ENCODE measurements around the gene NCAN.

Gene NCAN

DNA sequence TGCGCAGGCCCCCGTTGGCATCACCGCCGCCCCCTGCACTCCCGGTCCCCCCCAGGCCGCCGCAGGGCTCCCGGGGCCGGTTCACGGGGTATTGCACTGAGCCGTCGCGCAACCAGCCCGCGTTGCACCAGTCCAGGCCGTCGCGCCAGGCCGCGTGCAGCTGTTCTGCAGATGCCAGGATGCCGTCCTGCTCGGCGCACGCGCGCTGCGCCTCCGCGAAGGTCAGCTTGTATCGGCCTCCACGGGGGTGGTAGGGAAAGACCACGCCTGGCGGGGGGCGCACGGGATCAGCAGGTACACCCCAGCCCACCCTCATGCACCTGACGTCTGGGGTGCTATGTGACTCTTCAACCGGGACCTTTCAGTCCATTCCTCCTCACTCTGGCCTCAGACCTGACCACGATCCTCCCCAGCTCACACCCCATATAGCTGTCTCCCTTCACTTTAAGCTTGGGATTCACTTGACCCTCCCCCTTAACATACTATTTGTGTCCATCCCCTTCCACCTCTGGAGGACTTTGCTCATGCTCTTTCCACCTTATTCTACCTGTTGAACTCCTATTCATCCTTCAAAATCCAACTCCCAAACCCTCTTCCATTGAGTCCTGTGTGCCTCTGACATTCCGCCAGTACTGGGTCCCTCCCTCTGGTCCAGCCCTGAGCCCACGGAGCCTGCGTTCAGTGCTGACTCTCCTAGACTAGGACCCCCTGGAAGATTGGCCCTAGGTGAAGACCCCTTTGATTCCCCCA lies 47.0 kb downstream of the NCAN start:
- Histone ChIP-seq H3K9me3 (ENCODE audit: control insufficient read depth, low read length) (no peaks in the 10 kb centered on the region), H3K27ac (ENCODE audit: insufficient read depth, low read length, poor library complexity, severe bottlenecking) (no peak overlapping the region), H3K4me1 (ENCODE audit: control insufficient read depth, insufficient read depth, low read length, poor library complexity, severe bottlenecking) (peaks cover 12% of the 10 kb centered on the region), H3K36me3 (ENCODE audit: control insufficient read depth, insufficient read depth, low read length) (no peaks in the 10 kb centered on the region), H3K27me3 (replicated peaks; ENCODE audit: control insufficient read depth, insufficient read depth, low read length, poor library complexity, severe bottlenecking) (peaks cover 25% of the 10 kb centered on the region), H3K4me3 (ENCODE audit: insufficient read depth, low read depth, low read length, poor library complexity, severe bottlenecking) (no peak overlapping the region)
- DNase-seq = no peak

DNA sequence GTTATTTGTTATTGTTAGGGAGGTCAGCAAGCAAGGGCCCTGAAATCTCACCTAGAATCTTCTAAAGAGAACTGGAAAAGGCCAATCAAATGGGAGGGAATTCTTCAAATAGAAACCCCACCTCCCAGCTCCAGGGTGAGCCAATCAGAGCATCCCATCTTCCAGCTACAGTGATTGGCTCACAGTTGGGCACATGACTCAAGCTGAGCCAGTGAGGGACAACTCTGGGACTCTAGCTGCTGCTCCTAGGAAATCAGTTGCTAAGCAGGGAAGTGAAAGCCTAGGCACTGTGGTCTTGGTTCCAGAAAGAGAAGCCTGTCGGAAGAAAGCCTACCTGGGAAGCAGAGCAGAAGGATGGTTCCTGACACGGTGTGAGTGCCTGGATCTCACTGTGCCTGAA lies 48.0 kb downstream of the NCAN start:
- no peak for DNase-seq
- no peaks in the 10 kb centered on the region for H3K36me3 ChIP-seq (ENCODE audit: control insufficient read depth, insufficient read depth, low read length)
- H3K4me1 ChIP-seq (ENCODE audit: control insufficient read depth, insufficient read depth, low read length, poor library complexity, severe bottlenecking) = peaks cover 12% of the 10 kb centered on the region
- peaks cover 25% of the 10 kb centered on the region for H3K27me3 ChIP-seq (replicated peaks; ENCODE audit: control insufficient read depth, insufficient read depth, low read length, poor library complexity, severe bottlenecking)
- H3K27ac ChIP-seq (ENCODE audit: insufficient read depth, low read length, poor library complexity, severe bottlenecking) = no peak overlapping the region
- H3K9me3 ChIP-seq (ENCODE audit: control insufficient read depth, low read length) = no peaks in the 10 kb centered on the region
- no peak overlapping the region for H3K4me3 ChIP-seq (ENCODE audit: insufficient read depth, low read depth, low read length, poor library complexity, severe bottlenecking)

DNA sequence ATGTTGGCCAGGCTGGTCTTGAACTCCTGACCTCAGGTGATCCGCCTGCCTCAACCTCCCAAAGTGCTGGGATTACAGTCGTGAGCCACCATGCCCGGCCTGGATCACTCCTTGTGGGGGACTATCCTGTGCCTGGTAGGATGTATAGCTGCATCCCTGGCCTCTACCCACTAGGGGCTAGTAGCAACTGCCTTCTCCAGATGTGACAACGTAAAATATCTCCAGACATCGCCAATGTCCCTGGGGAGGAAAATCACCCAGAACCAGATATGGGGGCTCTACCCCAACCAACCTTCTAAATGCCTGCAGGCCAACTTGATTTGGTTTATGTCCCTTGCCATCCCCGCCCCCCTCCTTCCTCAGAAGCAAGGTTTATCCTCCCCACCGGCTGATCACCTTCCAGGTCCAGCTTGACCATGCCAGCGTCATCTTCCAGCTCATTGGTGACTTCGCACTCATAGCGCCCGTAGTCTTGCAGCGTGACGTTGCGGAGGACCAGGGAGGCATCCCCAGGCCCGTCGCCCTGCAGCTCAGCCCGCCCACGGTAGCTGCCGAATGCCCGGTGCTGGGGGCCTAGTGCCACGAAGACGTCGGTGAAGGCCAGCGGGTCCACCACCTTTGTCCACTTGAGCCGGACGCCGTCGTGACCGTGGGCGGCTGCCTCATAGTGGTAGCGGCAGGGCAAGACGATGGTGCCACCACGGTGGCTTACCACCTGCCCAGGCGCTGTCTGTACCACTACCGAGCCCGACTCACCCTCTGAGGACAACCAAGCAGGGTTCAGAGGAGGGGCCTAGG lies 48.9 kb downstream of the NCAN start:
- H3K27ac ChIP-seq (ENCODE audit: insufficient read depth, low read length, poor library complexity, severe bottlenecking) = no peak overlapping the region
- peaks cover 25% of the 10 kb centered on the region for H3K27me3 ChIP-seq (replicated peaks; ENCODE audit: control insufficient read depth, insufficient read depth, low read length, poor library complexity, severe bottlenecking)
- H3K4me3 ChIP-seq (ENCODE audit: insufficient read depth, low read depth, low read length, poor library complexity, severe bottlenecking) = no peak overlapping the region
- H3K36me3 ChIP-seq (ENCODE audit: control insufficient read depth, insufficient read depth, low read length) = no peaks in the 10 kb centered on the region
- DNase-seq = no peak
- peaks cover 12% of the 10 kb centered on the region for H3K4me1 ChIP-seq (ENCODE audit: control insufficient read depth, insufficient read depth, low read length, poor library complexity, severe bottlenecking)
- H3K9me3 ChIP-seq (ENCODE audit: control insufficient read depth, low read length) = no peaks in the 10 kb centered on the region

DNA sequence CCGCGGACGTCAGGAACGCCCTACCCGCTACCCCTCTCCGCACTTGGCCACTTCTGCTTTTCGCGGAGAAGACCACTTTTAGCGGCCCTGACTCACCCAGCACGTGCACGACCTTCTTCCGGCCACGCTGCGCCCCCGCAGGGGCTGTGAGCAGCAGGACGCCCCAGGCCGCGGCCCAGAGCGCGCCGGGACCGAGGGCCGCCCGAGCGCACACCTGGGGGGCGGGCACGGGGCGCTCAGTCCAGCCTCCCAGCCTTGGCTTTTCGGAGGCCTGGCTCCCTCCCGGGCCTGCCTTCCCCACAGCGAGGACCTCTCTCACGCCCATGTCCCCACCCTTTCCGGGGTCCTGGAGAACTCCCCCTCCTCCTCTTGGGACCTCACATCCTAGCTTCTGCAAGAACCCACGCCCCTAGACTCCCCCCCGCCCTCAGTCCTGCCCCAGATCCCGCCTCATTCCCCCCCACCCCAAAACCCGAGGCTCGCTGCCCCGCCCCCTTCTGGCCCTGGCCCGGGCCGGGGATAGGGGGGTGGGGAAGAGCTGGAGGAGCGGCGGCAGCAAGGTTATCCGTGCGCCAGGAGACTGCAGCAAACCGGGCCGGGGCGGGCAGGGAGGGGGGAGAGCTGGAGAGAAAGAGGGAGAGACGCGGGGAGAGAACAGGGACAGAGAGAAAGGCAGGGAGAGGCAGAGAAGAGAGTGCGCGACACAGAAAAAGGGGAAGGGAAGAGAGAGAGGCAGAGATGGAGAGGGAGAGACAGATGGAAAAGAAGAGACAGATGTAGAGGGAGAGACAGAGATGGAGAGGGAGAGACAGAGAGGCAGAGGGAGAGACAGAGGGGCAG lies 49.8 kb downstream of the NCAN start:
- Histone ChIP-seq H3K36me3 (ENCODE audit: control insufficient read depth, insufficient read depth, low read length) (no peaks in the 10 kb centered on the region), H3K27ac (ENCODE audit: insufficient read depth, low read length, poor library complexity, severe bottlenecking) (no peak overlapping the region), H3K4me3 (ENCODE audit: insufficient read depth, low read depth, low read length, poor library complexity, severe bottlenecking) (no peak overlapping the region), H3K27me3 (replicated peaks; ENCODE audit: control insufficient read depth, insufficient read depth, low read length, poor library complexity, severe bottlenecking) (peaks cover 25% of the 10 kb centered on the region), H3K4me1 (ENCODE audit: control insufficient read depth, insufficient read depth, low read length, poor library complexity, severe bottlenecking) (peaks cover 12% of the 10 kb centered on the region), H3K9me3 (ENCODE audit: control insufficient read depth, low read length) (no peaks in the 10 kb centered on the region)
- no peak for DNase-seq

DNA sequence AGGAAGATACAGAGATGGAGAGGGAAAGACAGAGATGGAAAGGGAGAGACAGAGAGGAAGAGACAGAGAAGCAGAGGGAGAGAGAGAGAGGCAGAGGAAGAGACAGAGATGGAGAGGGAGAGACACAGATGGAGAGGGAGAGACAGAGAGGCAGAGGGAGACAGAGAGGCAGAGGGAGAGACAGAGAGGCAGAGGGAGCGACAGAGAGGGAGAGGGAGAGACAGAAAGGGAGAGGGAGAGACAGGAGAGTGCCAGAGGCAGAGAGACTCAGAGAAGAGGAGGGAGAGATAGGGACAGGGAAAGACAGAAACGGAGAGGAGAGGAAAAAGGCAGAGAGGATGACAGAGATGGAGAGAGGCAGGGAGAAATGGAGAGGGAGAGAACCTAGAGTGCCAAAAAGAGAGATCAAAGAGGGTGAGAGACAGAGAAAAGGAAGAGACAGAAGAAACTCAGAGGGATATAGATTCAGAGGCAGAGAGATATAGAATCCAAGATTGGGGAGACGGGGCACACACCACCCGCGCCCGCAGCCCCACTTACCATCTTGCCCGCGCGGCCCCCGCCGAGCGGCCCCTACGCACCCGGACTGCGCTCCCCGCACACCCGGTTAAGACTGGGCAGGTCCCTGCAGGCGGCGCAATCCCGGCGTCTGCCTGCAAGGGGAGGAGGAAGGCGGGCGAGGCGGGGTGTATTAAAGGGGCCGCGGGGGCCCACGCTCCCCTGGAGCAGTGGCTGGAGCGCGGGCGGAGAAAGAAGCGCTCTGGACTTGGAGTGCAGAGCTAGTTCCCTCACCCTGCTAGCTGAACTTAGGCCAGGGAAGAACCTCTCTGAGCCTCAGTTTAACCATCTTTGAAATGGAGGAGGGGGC lies 50.7 kb downstream of the NCAN start:
- H3K9me3 ChIP-seq (ENCODE audit: control insufficient read depth, low read length) = no peaks in the 10 kb centered on the region
- DNase-seq = no peak
- peaks cover 12% of the 10 kb centered on the region for H3K4me1 ChIP-seq (ENCODE audit: control insufficient read depth, insufficient read depth, low read length, poor library complexity, severe bottlenecking)
- no peak overlapping the region for H3K27ac ChIP-seq (ENCODE audit: insufficient read depth, low read length, poor library complexity, severe bottlenecking)
- no peaks in the 10 kb centered on the region for H3K36me3 ChIP-seq (ENCODE audit: control insufficient read depth, insufficient read depth, low read length)
- H3K4me3 ChIP-seq (ENCODE audit: insufficient read depth, low read depth, low read length, poor library complexity, severe bottlenecking) = no peak overlapping the region
- H3K27me3 ChIP-seq (replicated peaks; ENCODE audit: control insufficient read depth, insufficient read depth, low read length, poor library complexity, severe bottlenecking) = peaks cover 25% of the 10 kb centered on the region

DNA sequence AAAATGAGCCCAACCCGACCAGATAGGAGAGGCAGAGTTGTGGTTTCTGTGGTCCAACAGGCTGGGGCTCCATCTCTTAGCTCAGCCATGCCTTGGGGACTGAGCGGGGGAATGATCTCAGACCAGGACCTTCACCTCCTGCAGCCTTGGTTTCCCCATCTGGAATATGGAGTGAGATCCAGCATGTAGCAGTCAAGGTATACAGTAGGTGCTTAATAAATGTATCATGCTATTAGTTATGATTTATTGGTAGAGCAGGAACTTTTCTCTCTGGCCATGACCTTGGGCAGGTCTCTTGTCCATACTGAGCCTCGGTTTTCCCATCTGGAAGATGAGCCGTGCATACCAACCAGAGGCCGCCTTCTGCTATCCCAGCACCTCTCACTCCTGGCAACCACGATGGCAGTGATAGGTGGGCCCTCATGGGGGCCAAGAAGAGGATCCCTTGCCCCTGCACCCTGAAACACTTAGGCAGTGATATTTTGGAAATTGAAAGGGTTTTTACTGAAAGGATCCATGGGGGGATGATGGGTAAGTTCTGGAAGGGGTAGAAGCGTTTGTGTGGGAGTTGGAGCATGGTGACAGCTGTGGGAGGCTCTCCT lies 52.2 kb downstream of the NCAN start:
- H3K4me3 ChIP-seq (ENCODE audit: insufficient read depth, low read depth, low read length, poor library complexity, severe bottlenecking) = no peak overlapping the region
- H3K9me3 ChIP-seq (ENCODE audit: control insufficient read depth, low read length) = no peaks in the 10 kb centered on the region
- DNase-seq = no peak
- H3K36me3 ChIP-seq (ENCODE audit: control insufficient read depth, insufficient read depth, low read length) = no peaks in the 10 kb centered on the region
- H3K27me3 ChIP-seq (replicated peaks; ENCODE audit: control insufficient read depth, insufficient read depth, low read length, poor library complexity, severe bottlenecking) = peaks cover 25% of the 10 kb centered on the region
- H3K4me1 ChIP-seq (ENCODE audit: control insufficient read depth, insufficient read depth, low read length, poor library complexity, severe bottlenecking) = peaks cover 12% of the 10 kb centered on the region
- H3K27ac ChIP-seq (ENCODE audit: insufficient read depth, low read length, poor library complexity, severe bottlenecking) = no peak overlapping the region

DNA sequence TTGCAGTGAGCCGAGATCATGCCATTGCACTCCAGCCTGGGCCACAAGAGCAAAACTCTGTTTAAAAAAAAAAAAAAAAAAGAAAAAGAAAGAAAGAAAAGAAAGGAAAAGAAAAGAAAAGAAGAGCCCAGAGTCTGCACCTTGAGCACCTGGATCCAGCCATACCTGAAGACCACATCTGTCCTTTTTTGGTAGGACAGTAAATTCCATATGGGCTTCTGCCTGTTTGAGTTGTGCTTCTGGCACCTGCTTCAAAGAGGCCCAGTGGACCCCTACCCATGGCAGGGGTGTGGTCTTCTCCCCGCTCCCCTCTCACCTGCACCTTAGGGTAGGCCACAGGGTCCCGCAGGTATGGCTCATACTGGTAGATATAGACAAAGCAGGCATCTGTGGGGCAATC lies 55.5 kb downstream of the NCAN start:
- H3K4me3 ChIP-seq (ENCODE audit: insufficient read depth, low read depth, low read length, poor library complexity, severe bottlenecking) = no peak overlapping the region
- no peaks in the 10 kb centered on the region for H3K9me3 ChIP-seq (ENCODE audit: control insufficient read depth, low read length)
- H3K27me3 ChIP-seq (replicated peaks; ENCODE audit: control insufficient read depth, insufficient read depth, low read length, poor library complexity, severe bottlenecking) = peaks cover 9% of the 10 kb centered on the region
- H3K4me1 ChIP-seq (ENCODE audit: control insufficient read depth, insufficient read depth, low read length, poor library complexity, severe bottlenecking) = no peaks in the 10 kb centered on the region
- no peak for DNase-seq
- no peak overlapping the region for H3K27ac ChIP-seq (ENCODE audit: insufficient read depth, low read length, poor library complexity, severe bottlenecking)
- no peaks in the 10 kb centered on the region for H3K36me3 ChIP-seq (ENCODE audit: control insufficient read depth, insufficient read depth, low read length)

DNA sequence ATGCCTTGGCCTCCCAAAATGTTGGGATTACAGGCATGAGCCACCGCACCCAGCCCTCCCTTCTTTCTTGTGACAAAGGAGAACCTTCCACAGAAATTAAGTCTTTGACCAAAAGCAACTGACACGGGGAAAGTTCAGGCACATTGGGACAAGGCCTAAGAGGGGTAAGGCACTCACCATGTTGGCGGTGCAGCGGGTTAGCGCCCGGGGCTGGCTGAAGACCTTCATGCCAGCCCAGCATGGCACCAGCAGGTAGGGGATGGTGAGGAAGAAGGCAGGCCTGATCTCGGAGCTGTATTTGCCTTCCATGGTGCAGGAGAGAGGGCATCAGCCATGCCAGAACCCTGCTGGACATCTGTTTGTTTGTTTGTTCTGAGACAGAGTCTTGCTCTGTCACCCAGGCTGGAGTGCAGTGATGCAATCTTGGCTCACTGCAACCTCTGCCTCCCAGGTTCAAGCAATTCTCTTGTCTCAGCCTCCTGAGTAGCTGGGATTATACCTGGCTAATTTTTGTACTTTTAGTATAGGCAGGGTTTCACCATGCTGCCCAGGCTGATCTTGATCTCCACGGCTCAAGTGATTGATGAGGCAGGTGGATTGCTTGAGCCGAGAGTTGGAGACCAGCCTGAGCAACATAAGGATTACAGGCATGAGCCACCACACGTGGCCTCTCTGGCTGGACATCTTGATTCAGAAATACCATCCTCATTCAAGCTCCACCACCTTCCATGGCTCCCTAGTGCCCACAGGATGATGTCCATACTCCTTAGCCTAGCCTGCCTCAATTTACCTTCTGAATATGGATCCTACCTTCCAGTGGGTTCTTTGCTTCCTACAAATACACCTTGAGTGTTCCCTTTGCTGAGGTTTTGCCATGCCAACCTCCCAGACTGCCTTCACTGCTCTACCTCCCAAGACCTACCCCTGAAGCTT lies 57.0 kb downstream of the NCAN start:
- DNase-seq = no peak
- H3K27me3 ChIP-seq (replicated peaks; ENCODE audit: control insufficient read depth, insufficient read depth, low read length, poor library complexity, severe bottlenecking) = no peaks in the 10 kb centered on the region
- no peaks in the 10 kb centered on the region for H3K36me3 ChIP-seq (ENCODE audit: control insufficient read depth, insufficient read depth, low read length)
- no peak overlapping the region for H3K27ac ChIP-seq (ENCODE audit: insufficient read depth, low read length, poor library complexity, severe bottlenecking)
- no peak overlapping the region for H3K4me3 ChIP-seq (ENCODE audit: insufficient read depth, low read depth, low read length, poor library complexity, severe bottlenecking)
- H3K9me3 ChIP-seq (ENCODE audit: control insufficient read depth, low read length) = no peaks in the 10 kb centered on the region
- H3K4me1 ChIP-seq (ENCODE audit: control insufficient read depth, insufficient read depth, low read length, poor library complexity, severe bottlenecking) = no peaks in the 10 kb centered on the region
